SK-N-SH (cell line): ENCODE data around the gene ETFA.

Experiments used
- ELF1 ChIP-seq: IDR thresholded peaks from 2 replicates; pipeline ENCODE4 v1.4.0; 2012
- EP300 ChIP-seq, 2 experiments: IDR thresholded peaks; 2 replicates each; pipeline versions ENCODE4 v1.4.0 to v1.6.1; 2012; ENCODE audit warnings: borderline replicate concordance in 1 of 2, low read depth in 1 of 2, low read length in 1 of 2
- EZH2phosphoT487 ChIP-seq: fragments of 200-600 bp; sonication (generic); IDR thresholded peaks from 2 replicates; pipeline ENCODE4 v1.6.1; 2017; ENCODE audit warnings: low read depth, mixed run types, mild to moderate bottlenecking, antibody characterized with exemption, moderate library complexity, borderline replicate concordance
- JUND ChIP-seq: IDR thresholded peaks from 2 replicates; pipeline ENCODE4 v1.4.0; 2012
- MAX ChIP-seq: IDR thresholded peaks from 2 replicates; pipeline ENCODE4 v1.4.0; 2012; ENCODE audit warnings: low read depth
- POLR2AphosphoS5 ChIP-seq: IDR thresholded peaks from 2 replicates; pipeline ENCODE4 v1.6.1; 2012; ENCODE audit warnings: low read depth, low read length
- RAD21 ChIP-seq: IDR thresholded peaks from 2 replicates; pipeline ENCODE4 v1.6.1; 2012; ENCODE audit warnings: mild to moderate bottlenecking, low read length
- RXRA ChIP-seq: IDR thresholded peaks from 2 replicates; pipeline ENCODE4 v1.4.0; 2012; ENCODE audit warnings: low read depth, mild to moderate bottlenecking, borderline replicate concordance
- SIN3A ChIP-seq: IDR thresholded peaks from 2 replicates; pipeline ENCODE4 v1.6.1; 2012; ENCODE audit warnings: low read depth, mild to moderate bottlenecking, low read length, moderate library complexity, borderline replicate concordance
- TAF1 ChIP-seq: IDR thresholded peaks from 2 replicates; pipeline ENCODE4 v1.6.1; 2012; ENCODE audit warnings: low read depth, mild to moderate bottlenecking, low read length, moderate library complexity, borderline replicate concordance
- TCF12 ChIP-seq: IDR thresholded peaks from 2 replicates; pipeline ENCODE4 v1.4.0; 2012
- TF ChIP-seq, protein P1 (sequence below): fragments of 200-600 bp; sonication (generic); IDR thresholded peaks from 2 replicates; pipeline ENCODE4 v1.6.1; 2017; ENCODE audit warnings: antibody characterized with exemption, mild to moderate bottlenecking, moderate library complexity

DNA sequence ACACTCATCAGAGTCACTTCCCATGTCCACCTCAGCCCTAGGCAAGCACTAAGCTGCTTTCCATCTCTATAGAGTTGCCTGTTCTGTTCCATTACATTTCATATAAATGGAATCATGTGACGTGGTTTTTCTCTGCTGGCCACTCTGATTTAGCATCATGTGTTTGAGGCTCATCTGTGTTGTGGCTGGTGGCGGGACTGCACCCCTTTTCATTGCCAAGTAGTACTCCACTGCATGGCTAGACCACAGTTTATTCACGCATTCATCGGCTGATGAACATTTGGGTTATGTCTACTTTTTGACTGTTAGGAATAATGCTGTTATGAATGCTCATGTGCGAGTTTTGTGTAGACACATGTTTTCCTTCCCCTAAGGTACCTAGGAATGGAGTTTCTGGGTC, 136.6 kb downstream of the ETFA start:
- no peak for TF ChIP-seq RXRA
- TF ChIP-seq, protein P1, sequence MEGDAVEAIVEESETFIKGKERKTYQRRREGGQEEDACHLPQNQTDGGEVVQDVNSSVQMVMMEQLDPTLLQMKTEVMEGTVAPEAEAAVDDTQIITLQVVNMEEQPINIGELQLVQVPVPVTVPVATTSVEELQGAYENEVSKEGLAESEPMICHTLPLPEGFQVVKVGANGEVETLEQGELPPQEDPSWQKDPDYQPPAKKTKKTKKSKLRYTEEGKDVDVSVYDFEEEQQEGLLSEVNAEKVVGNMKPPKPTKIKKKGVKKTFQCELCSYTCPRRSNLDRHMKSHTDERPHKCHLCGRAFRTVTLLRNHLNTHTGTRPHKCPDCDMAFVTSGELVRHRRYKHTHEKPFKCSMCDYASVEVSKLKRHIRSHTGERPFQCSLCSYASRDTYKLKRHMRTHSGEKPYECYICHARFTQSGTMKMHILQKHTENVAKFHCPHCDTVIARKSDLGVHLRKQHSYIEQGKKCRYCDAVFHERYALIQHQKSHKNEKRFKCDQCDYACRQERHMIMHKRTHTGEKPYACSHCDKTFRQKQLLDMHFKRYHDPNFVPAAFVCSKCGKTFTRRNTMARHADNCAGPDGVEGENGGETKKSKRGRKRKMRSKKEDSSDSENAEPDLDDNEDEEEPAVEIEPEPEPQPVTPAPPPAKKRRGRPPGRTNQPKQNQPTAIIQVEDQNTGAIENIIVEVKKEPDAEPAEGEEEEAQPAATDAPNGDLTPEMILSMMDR, result no peak
- no peak for TF ChIP-seq SIN3A
- TF ChIP-seq EP300 (IDR thresholded peaks at IDR 0.05; ENCODE audit: borderline replicate concordance in 1 of 2, low read depth in 1 of 2, low read length in 1 of 2), result no peak
- no peak for TF ChIP-seq JUND
- TF ChIP-seq MAX, result no peak
- no peak for TF ChIP-seq EZH2phosphoT487
- TF ChIP-seq POLR2AphosphoS5, result no peak
- TF ChIP-seq TAF1, result no peak
- no peak for TF ChIP-seq ELF1
- TF ChIP-seq RAD21, result no peak
- no peak for TF ChIP-seq TCF12
